CD4-positive, alpha-beta T cell treated with Interleukin-15 for 4 hours (primary cell): ENCODE results near the gene FOSB.

Source experiments
- DNase-seq: peaks from one replicate; pipeline ENCODE4 v3.0.0-alpha.2; 2020; ENCODE audit warnings: low spot score

The FOSB gene

GRCh38 chr19:45485305-45486077 is 17.7 kb downstream of the FOSB start:
- peak; percentile 97 for DNase-seq

- no peak for DNase-seq
These were observed 20.9 kb downstream of the FOSB start for GRCh38 chr19:45488708-45489107.

- no peak for DNase-seq
These were observed 21.5 kb downstream of the FOSB start for GRCh38 chr19:45489216-45489855.

GRCh38 chr19:45492137-45492626 is 24.4 kb downstream of the FOSB start:
- no peak for DNase-seq

GRCh38 chr19:45492627-45493470 is 25.1 kb downstream of the FOSB start:
- DNase-seq = no peak

- no peak for DNase-seq
These were observed 26.6 kb downstream of the FOSB start for GRCh38 chr19:45494261-45494916.

- DNase-seq = no peak
These were observed 27.4 kb downstream of the FOSB start for GRCh38 chr19:45495178-45495577.

GRCh38 chr19:45496349-45496953 is 28.7 kb downstream of the FOSB start:
- no peak for DNase-seq

- DNase-seq = no peak
These were observed 30.0 kb downstream of the FOSB start for GRCh38 chr19:45497791-45498190.

- DNase-seq = peak; percentile 67
These were observed 30.8 kb downstream of the FOSB start, which contains the start of gene PPM1N for GRCh38 chr19:45498411-45499195. TSS of gene PPM1N (plus strand) at chr19:45498443. CDS start at chr19:45498473, 30 bp downstream.

- peak; percentile 58 for DNase-seq
These were observed 31.7 kb downstream of the FOSB start for GRCh38 chr19:45499196-45500180.

- no peak for DNase-seq
These were observed 33.3 kb downstream of the FOSB start for GRCh38 chr19:45500918-45501729.

GRCh38 chr19:45501730-45502014 is 33.9 kb downstream of the FOSB start:
- no peak for DNase-seq

- no peak for DNase-seq
These were observed 34.3 kb downstream of the FOSB start for GRCh38 chr19:45502111-45502510.

- DNase-seq = no peak
These were observed 36.1 kb downstream of the FOSB start for GRCh38 chr19:45503909-45504308.

- DNase-seq = no peak
These were observed 37.6 kb downstream of the FOSB start for GRCh38 chr19:45505151-45505995.

GRCh38 chr19:45505996-45506245 is 38.1 kb downstream of the FOSB start:
- no peak for DNase-seq
